Measurements from ENCODE around the gene PALD1. TPM values are rescaled to one million over a fixed set of nuclear protein-coding genes. Genes with fewer than 3 reads are reported as not detected.

PALD1 gene
- total RNA-seq, 3 donors from 2014 or later, result 0.90 to 2.6 (median 1.3) TPM

- Mint-ChIP-seq H3K9me3 (no peaks in the 10 kb centered on the region), H3K4me3 (no peak overlapping the region), H3K27me3 (ENCODE audit: low read depth) (peaks cover 5% of the 10 kb centered on the region), H3K36me3 (ENCODE audit: insufficient read depth) (no peaks in the 10 kb centered on the region), H3K4me1 (ENCODE audit: low read depth) (no peaks in the 10 kb centered on the region)
- ATAC-seq, result no peak
- no peak for DNase-seq
Measured at GRCh38 chr10:70465832-70466231, 12.7 kb upstream of the PALD1 start.

- no peak for ATAC-seq
- no peaks in the 10 kb centered on the region for H3K9me3 Mint-ChIP-seq
Measured at GRCh38 chr10:70466951-70467350, 11.6 kb upstream of the PALD1 start.

GRCh38 chr10:70472799-70473454 lies 5.6 kb upstream of the PALD1 start:
- H3K27me3 Mint-ChIP-seq (ENCODE audit: low read depth), result peaks cover 3% of the 10 kb centered on the region
- no peaks in the 10 kb centered on the region for H3K36me3 Mint-ChIP-seq (ENCODE audit: insufficient read depth)
- H3K9me3 Mint-ChIP-seq, result no peaks in the 10 kb centered on the region
- no peak overlapping the region for H3K4me3 Mint-ChIP-seq
- DNase-seq (no peak), ATAC-seq (no peak)
- peaks cover 25% of the 10 kb centered on the region for H3K4me1 Mint-ChIP-seq (ENCODE audit: low read depth)

More at GRCh38 chr10:70466951-70467350, 11.6 kb upstream of the PALD1 start:
- Mint-ChIP-seq H3K36me3 (ENCODE audit: insufficient read depth) (no peaks in the 10 kb centered on the region), H3K4me3 (no peak overlapping the region), H3K4me1 (ENCODE audit: low read depth) (no peaks in the 10 kb centered on the region), H3K27me3 (ENCODE audit: low read depth) (no peaks in the 10 kb centered on the region)
- no peak for DNase-seq

GRCh38 chr10:70474780-70475179 lies 3.8 kb upstream of the PALD1 start:
- peaks cover 36% of the 10 kb centered on the region for H3K4me1 Mint-ChIP-seq (ENCODE audit: low read depth)

GRCh38 chr10:70475661-70476060 lies 2.9 kb upstream of the PALD1 start:
- peaks cover 45% of the 10 kb centered on the region for H3K4me1 Mint-ChIP-seq (ENCODE audit: low read depth)
- H3K9me3 Mint-ChIP-seq, result no peaks in the 10 kb centered on the region
- no peaks in the 10 kb centered on the region for H3K36me3 Mint-ChIP-seq (ENCODE audit: insufficient read depth)
- H3K27me3 Mint-ChIP-seq (ENCODE audit: low read depth), result peaks cover 3% of the 10 kb centered on the region
- H3K4me3 Mint-ChIP-seq, result no peak overlapping the region
- DNase-seq, result no peak
- ATAC-seq, result no peak

More at GRCh38 chr10:70474780-70475179, 3.8 kb upstream of the PALD1 start:
- Mint-ChIP-seq H3K9me3 (no peaks in the 10 kb centered on the region), H3K27me3 (ENCODE audit: low read depth) (peaks cover 3% of the 10 kb centered on the region), H3K36me3 (ENCODE audit: insufficient read depth) (no peaks in the 10 kb centered on the region), H3K4me3 (no peak overlapping the region)
- DNase-seq, result no peak
- no peak for ATAC-seq

- peak overlapping the region; percentile 13 for H3K4me3 Mint-ChIP-seq
- peaks cover 3% of the 10 kb centered on the region for H3K27me3 Mint-ChIP-seq (ENCODE audit: low read depth)
- H3K4me1 Mint-ChIP-seq (ENCODE audit: low read depth), result peaks cover 50% of the 10 kb centered on the region
- H3K36me3 Mint-ChIP-seq (ENCODE audit: insufficient read depth), result no peaks in the 10 kb centered on the region
- H3K9me3 Mint-ChIP-seq, result no peaks in the 10 kb centered on the region
- DNase-seq, result no peak
- ATAC-seq, result no peak
Measured at GRCh38 chr10:70476249-70477035, 2.1 kb upstream of the PALD1 start.

- Mint-ChIP-seq H3K4me3 (peak overlapping the region; percentile 82), H3K4me1 (ENCODE audit: low read depth) (peaks cover 53% of the 10 kb centered on the region), H3K36me3 (ENCODE audit: insufficient read depth) (no peaks in the 10 kb centered on the region), H3K9me3 (no peaks in the 10 kb centered on the region), H3K27me3 (ENCODE audit: low read depth) (peaks cover 3% of the 10 kb centered on the region)
- DNase-seq (peak; percentile 83), ATAC-seq (peak; percentile 59)
Measured at GRCh38 chr10:70477661-70478162, 855 bp upstream of the PALD1 start.

GRCh38 chr10:70479165-70479581 lies 606 bp downstream of the PALD1 start:
- peak overlapping the region; percentile 65 for H3K4me3 Mint-ChIP-seq
- ATAC-seq (no peak), DNase-seq (no peak)
- no peaks in the 10 kb centered on the region for H3K36me3 Mint-ChIP-seq (ENCODE audit: insufficient read depth)
- H3K27me3 Mint-ChIP-seq (ENCODE audit: low read depth), result peaks cover 3% of the 10 kb centered on the region
- H3K9me3 Mint-ChIP-seq, result no peaks in the 10 kb centered on the region
- peaks cover 53% of the 10 kb centered on the region for H3K4me1 Mint-ChIP-seq (ENCODE audit: low read depth)

GRCh38 chr10:70479626-70480238 lies 1.2 kb downstream of the PALD1 start:
- no peaks in the 10 kb centered on the region for H3K9me3 Mint-ChIP-seq
- DNase-seq (no peak), ATAC-seq (no peak)
- peaks cover 53% of the 10 kb centered on the region for H3K4me1 Mint-ChIP-seq (ENCODE audit: low read depth)
- H3K4me3 Mint-ChIP-seq, result peak overlapping the region; percentile 75
- peaks cover 3% of the 10 kb centered on the region for H3K27me3 Mint-ChIP-seq (ENCODE audit: low read depth)
- H3K36me3 Mint-ChIP-seq (ENCODE audit: insufficient read depth), result no peaks in the 10 kb centered on the region

GRCh38 chr10:70480239-70480861 lies 1.8 kb downstream of the PALD1 start:
- Mint-ChIP-seq H3K36me3 (ENCODE audit: insufficient read depth) (no peaks in the 10 kb centered on the region), H3K9me3 (no peaks in the 10 kb centered on the region), H3K4me3 (peak overlapping the region; percentile 75), H3K27me3 (ENCODE audit: low read depth) (peaks cover 3% of the 10 kb centered on the region), H3K4me1 (ENCODE audit: low read depth) (peaks cover 51% of the 10 kb centered on the region)
- ATAC-seq (peak in 1 of 2 donors; percentile 6), DNase-seq (no peak)

- Mint-ChIP-seq H3K36me3 (ENCODE audit: insufficient read depth) (no peaks in the 10 kb centered on the region), H3K4me1 (ENCODE audit: low read depth) (peaks cover 44% of the 10 kb centered on the region), H3K4me3 (no peak overlapping the region), H3K27me3 (ENCODE audit: low read depth) (no peaks in the 10 kb centered on the region), H3K9me3 (no peaks in the 10 kb centered on the region)
- ATAC-seq (no peak), DNase-seq (no peak)
Measured at GRCh38 chr10:70481105-70481504, 2.5 kb downstream of the PALD1 start.

- no peak for ATAC-seq
- Mint-ChIP-seq H3K4me3 (no peak overlapping the region), H3K27me3 (ENCODE audit: low read depth) (no peaks in the 10 kb centered on the region), H3K36me3 (ENCODE audit: insufficient read depth) (no peaks in the 10 kb centered on the region), H3K4me1 (ENCODE audit: low read depth) (peaks cover 37% of the 10 kb centered on the region), H3K9me3 (no peaks in the 10 kb centered on the region)
- no peak for DNase-seq
Measured at GRCh38 chr10:70481831-70482530, 3.4 kb downstream of the PALD1 start.

- no peak for DNase-seq
- Mint-ChIP-seq H3K36me3 (ENCODE audit: insufficient read depth) (no peaks in the 10 kb centered on the region), H3K4me1 (ENCODE audit: low read depth) (peaks cover 26% of the 10 kb centered on the region), H3K9me3 (no peaks in the 10 kb centered on the region), H3K4me3 (no peak overlapping the region), H3K27me3 (ENCODE audit: low read depth) (no peaks in the 10 kb centered on the region)
- no peak for ATAC-seq
Measured at GRCh38 chr10:70482982-70483760, 4.6 kb downstream of the PALD1 start.
